ENCODE results near the gene MC1R. TPM values are rescaled to one million over a fixed set of nuclear protein-coding genes. Genes with fewer than 3 reads are reported as not detected.

Gene MC1R
- total RNA-seq, 1 donor from 2014 or later, result 6.9 TPM

GRCh38 chr16:89969741-89970410, 51.2 kb downstream of the MC1R start:
- Mint-ChIP-seq H3K27ac (ENCODE audit: unreplicated experiment) (no peak overlapping the region), H3K4me1 (ENCODE audit: unreplicated experiment) (peaks cover 15% of the 10 kb centered on the region), H3K4me3 (ENCODE audit: unreplicated experiment) (no peak overlapping the region), H3K9me3 (ENCODE audit: unreplicated experiment) (no peaks in the 10 kb centered on the region), H3K36me3 (ENCODE audit: unreplicated experiment) (peaks cover 3% of the 10 kb centered on the region), H3K27me3 (ENCODE audit: unreplicated experiment) (no peaks in the 10 kb centered on the region)
- DNase-seq (ENCODE audit: extremely low spot score, unreplicated experiment), result no peak
- TF ChIP-seq, protein P1, sequence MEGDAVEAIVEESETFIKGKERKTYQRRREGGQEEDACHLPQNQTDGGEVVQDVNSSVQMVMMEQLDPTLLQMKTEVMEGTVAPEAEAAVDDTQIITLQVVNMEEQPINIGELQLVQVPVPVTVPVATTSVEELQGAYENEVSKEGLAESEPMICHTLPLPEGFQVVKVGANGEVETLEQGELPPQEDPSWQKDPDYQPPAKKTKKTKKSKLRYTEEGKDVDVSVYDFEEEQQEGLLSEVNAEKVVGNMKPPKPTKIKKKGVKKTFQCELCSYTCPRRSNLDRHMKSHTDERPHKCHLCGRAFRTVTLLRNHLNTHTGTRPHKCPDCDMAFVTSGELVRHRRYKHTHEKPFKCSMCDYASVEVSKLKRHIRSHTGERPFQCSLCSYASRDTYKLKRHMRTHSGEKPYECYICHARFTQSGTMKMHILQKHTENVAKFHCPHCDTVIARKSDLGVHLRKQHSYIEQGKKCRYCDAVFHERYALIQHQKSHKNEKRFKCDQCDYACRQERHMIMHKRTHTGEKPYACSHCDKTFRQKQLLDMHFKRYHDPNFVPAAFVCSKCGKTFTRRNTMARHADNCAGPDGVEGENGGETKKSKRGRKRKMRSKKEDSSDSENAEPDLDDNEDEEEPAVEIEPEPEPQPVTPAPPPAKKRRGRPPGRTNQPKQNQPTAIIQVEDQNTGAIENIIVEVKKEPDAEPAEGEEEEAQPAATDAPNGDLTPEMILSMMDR (IDR thresholded peaks at IDR 0.05), result no peak

Other genes with a start within 250 kb of the MC1R start
- 67.2 and 91.5 TPM in 2 replicates for gene CDK10, start 232.2 kb upstream of the MC1R start, total RNA-seq
- gene SPATA2L, start 217.2 kb upstream of the MC1R start, total RNA-seq, result 9.5 and 12.3 TPM in 2 replicates
- gene VPS9D1, start 198.0 kb upstream of the MC1R start, total RNA-seq, result 22.0 TPM in 2 replicates
- 21.3 and 23.0 TPM in 2 replicates for gene ZNF276, start 197.3 kb upstream of the MC1R start, total RNA-seq
- 14.6 and 14.7 TPM in 2 replicates for gene FANCA, start 102.2 kb upstream of the MC1R start, total RNA-seq
- gene SPIRE2, start 90.4 kb upstream of the MC1R start, total RNA-seq, result 4.1 and 4.6 TPM in 2 replicates
- 251 and 267 TPM in 2 replicates for gene TCF25, start 45.3 kb upstream of the MC1R start, total RNA-seq
- 84.9 and 95.8 TPM in 2 replicates for gene TUBB3, start 4.5 kb downstream of the MC1R start, total RNA-seq
- 78.7 and 82.8 TPM in 2 replicates for gene DEF8, start 29.9 kb downstream of the MC1R start, total RNA-seq
- gene DBNDD1, start 100.6 kb downstream of the MC1R start, total RNA-seq, result 0.78 and 1.3 TPM in 2 replicates
- gene PRDM7, start 158.5 kb downstream of the MC1R start, total RNA-seq, result not detected in 2 replicates